T-cell (primary cell): ENCODE results near the gene SERTAD2. TPM values are rescaled to one million over a fixed set of nuclear protein-coding genes. Genes with fewer than 3 reads are reported as not detected.
A peak's percentile ranks its signal among the peaks of the same experiment; 100 is the strongest.

Experiments used
- ATAC-seq, 4 experiments: fragments of 200-7000 bp in 3 of 4; fragments of 150-1000 bp in 1 of 4; cut with Tn5 transposase; replicated peaks in 1 of 4; 1 replicate in 3 of 4; 2 replicates in 1 of 4; pipeline ENCODE4 v1.10.0; 2021; ENCODE audit warnings: moderate library complexity in 3 of 4, mild to moderate bottlenecking in 2 of 4, moderate number of reproducible peaks in 1 of 4
- CTCF ChIA-PET, 2 donors: fragments of 300-600 bp; sonication (Branson Sonifier 250); formaldehyde crosslinking; loops; one replicate each; lab custom pipeline; 2022; ENCODE audit warnings: antibody characterized with exemption in 2 of 2; lab: Charles Lee
- POLR2A ChIA-PET, 2 donors: fragments of 300-600 bp; sonication (Branson Sonifier 250); formaldehyde crosslinking; loops; one replicate each; lab custom pipeline; 2022; ENCODE audit warnings: antibody characterized with exemption in 2 of 2; lab: Charles Lee
- DNase-seq, 35 experiments: peaks; one replicate each; pipeline versions ENCODE4 v3.0.0 to v3.0.0-alpha.2; 2013 to 2023
- H3K27ac ChIP-seq: one replicate; pipeline ENCODE4 v1.5.1; 2013; ENCODE audit warnings: low read length
- H3K27me3 ChIP-seq, 2 experiments: replicated peaks in 1 of 2; 1 replicate in 1 of 2; 2 replicates in 1 of 2; pipeline versions ENCODE4 v1.6.1 to v1.7.0; 2013; ENCODE audit warnings: low read length in 1 of 2, mixed read lengths in 1 of 2; ENCODE audit not compliant: control insufficient read depth in 2 of 2, insufficient read depth in 2 of 2; ENCODE audit errors: extremely low read depth in 1 of 2
- H3K36me3 ChIP-seq, 2 donors: 1 replicate in 1 of 2; 2 replicates in 1 of 2; pipeline versions ENCODE4 v1.6.1 to v1.7.0; 2013; ENCODE audit warnings: low read length in 1 of 2; ENCODE audit not compliant: control insufficient read depth in 2 of 2, insufficient read depth in 1 of 2; ENCODE audit errors: extremely low read depth in 1 of 2
- H3K4me1 ChIP-seq, 2 experiments: 1 replicate in 1 of 2; 2 replicates in 1 of 2; pipeline versions ENCODE4 v1.6.1 to v1.7.0; 2013; ENCODE audit warnings: low read length in 2 of 2, mixed read lengths in 1 of 2; ENCODE audit not compliant: insufficient read depth in 2 of 2, control insufficient read depth in 1 of 2; ENCODE audit errors: extremely low read depth in 1 of 2
- H3K4me3 ChIP-seq, 2 donors: 1 replicate in 1 of 2; 2 replicates in 1 of 2; pipeline versions ENCODE4 v1.5.1 to v1.7.0; 2013; ENCODE audit warnings: mild to moderate bottlenecking in 2 of 2, low read length in 1 of 2, moderate library complexity in 1 of 2; ENCODE audit not compliant: control insufficient read depth in 1 of 2; ENCODE audit errors: extremely low read depth in 1 of 2
- H3K9me3 ChIP-seq: 2 replicates; pipeline ENCODE4 v1.7.0; 2013
- H3K27ac Mint-ChIP-seq, 2 donors: one replicate each; pipeline ENCODE4 v1.8.0; 2020 to 2021; ENCODE audit warnings: mild to moderate bottlenecking in 2 of 2, mixed read lengths in 2 of 2
- H3K27me3 Mint-ChIP-seq, 2 donors: one replicate each; pipeline ENCODE4 v1.8.0; 2021 to 2022; ENCODE audit warnings: mixed read lengths in 2 of 2
- H3K36me3 Mint-ChIP-seq: one replicate; pipeline ENCODE4 v1.8.0; 2021; ENCODE audit warnings: mixed read lengths
- H3K4me1 Mint-ChIP-seq, 3 donors: one replicate each; pipeline ENCODE4 v1.8.0; 2020 to 2022; ENCODE audit warnings: mixed read lengths in 3 of 3, mild to moderate bottlenecking in 1 of 3
- H3K4me3 Mint-ChIP-seq, 3 donors: one replicate each; pipeline ENCODE4 v1.8.0; 2020 to 2022; ENCODE audit warnings: mild to moderate bottlenecking in 3 of 3, mixed read lengths in 3 of 3, moderate library complexity in 3 of 3
- H3K9me3 Mint-ChIP-seq, 3 donors: one replicate each; pipeline ENCODE4 v1.8.0; 2020 to 2022; ENCODE audit warnings: mixed read lengths in 3 of 3
- WGBS: methylation state at CpG from one replicate; pipeline ENCODE4 v1.1.5; 2013; ENCODE audit warnings: missing lambda C conversion rate; ENCODE audit not compliant: insufficient coverage; 5-methylcytosine and 5-hydroxymethylcytosine counted together
- total RNA-seq, 35 experiments: library from RNA in 6 of 35; stranded (reverse) in 6 of 35; fragments of 120-200 nt in 1 of 35; gene quantifications; one replicate each; pipeline versions ENCODE4 v1.2.1 to v1.2.4 and lab custom pipeline; 2013 to 2026

Gene SERTAD2
- total RNA-seq, 5 donors from 2014 or later (not counting 1 experiment from before 2014, with no cell fraction given) = 22.8 to 39.7 (median 27.4) TPM

DNA sequence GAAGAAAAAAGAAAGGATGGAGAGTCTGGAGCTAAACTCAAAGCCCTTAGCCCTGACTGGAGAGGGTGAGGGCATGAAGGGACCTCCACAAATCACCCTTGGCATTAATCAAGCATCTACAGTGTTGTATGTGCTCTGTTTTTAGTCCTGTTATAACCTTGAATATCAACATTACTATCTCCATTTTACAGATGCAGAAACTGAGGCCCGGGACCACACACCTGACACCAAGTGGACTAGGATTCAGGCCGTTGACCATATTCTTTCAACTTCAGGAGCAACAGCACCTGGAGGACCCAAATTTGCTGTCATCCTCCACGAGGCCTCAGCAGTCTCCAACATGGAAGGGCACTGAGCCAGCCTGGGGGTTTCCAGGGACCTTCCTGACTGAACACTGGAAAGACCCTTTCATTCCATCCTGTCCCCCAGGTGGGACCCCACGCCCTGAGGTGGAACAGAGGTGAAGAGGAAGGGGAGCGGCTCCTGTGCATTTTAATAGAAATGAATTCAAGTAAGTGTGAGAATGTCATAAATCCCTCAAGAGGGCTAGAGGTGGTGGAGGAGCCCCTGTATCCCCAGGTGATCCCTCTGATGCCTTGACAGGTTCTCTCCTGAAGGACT is 41.0 kb downstream of the SERTAD2 start:
- H3K36me3 Mint-ChIP-seq = no peaks in the 10 kb centered on the region
- H3K9me3 ChIP-seq = no peaks in the 10 kb centered on the region
- H3K27ac ChIP-seq = no peak overlapping the region
- peaks cover 4 to 16% (median 8%) of the 10 kb centered on the region in 3 donors for H3K4me1 Mint-ChIP-seq
- H3K4me3 Mint-ChIP-seq = no peak overlapping the region
- no peak for ATAC-seq
- POLR2A ChIA-PET = no interaction called here
- H3K9me3 Mint-ChIP-seq = no peaks in the 10 kb centered on the region
- no peak overlapping the region for H3K27ac Mint-ChIP-seq
- H3K4me3 ChIP-seq = no peak overlapping the region
- H3K4me1 ChIP-seq = peaks cover 5 to 19% of the 10 kb centered on the region in 2 experiments
- H3K27me3 Mint-ChIP-seq = no peaks in the 10 kb centered on the region
- DNase-seq = no peak
- no peaks in the 10 kb centered on the region for H3K36me3 ChIP-seq
- CTCF ChIA-PET = no interaction called here
- 85% methylated on average over 3 of the region's 5 CpGs for WGBS
- peaks cover 0 to 8% of the 10 kb centered on the region in 2 experiments for H3K27me3 ChIP-seq

DNA sequence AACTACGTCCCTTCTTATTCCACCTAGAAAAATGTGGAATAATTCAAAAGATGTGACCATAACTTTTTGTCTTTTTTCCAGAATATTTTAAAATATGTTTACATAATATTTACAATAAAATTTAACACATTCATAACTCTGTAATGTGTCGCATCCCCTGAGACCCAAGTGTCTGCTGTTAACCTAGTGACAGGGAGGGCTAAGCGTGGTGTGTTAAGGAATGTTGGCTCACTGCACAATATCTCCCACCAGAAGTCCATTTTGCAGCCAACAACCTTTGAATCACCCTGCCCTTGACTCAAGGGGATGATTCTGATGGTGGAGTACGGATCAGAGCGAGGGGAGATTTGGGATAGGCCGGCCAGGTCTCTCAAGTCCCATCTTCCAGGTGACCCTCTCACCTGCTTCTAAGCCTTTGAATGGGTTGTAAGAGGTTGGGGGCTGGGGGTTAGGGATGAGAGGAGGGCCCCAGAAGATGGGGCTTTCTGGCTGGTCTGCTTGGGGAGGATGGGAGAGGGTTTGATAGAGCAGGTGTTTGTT is 43.3 kb downstream of the SERTAD2 start:
- Histone ChIP-seq H3K27ac (no peak overlapping the region), H3K27me3 (peaks cover 0 to 4% of the 10 kb centered on the region in 2 experiments), H3K36me3 (no peaks in the 10 kb centered on the region), H3K4me1 (peaks cover 8 to 38% of the 10 kb centered on the region in 2 experiments), H3K9me3 (no peaks in the 10 kb centered on the region), H3K4me3 (no peak overlapping the region)
- DNase-seq (no peak), ATAC-seq (no peak)
- H3K4me3 Mint-ChIP-seq = peak overlapping the region; percentile 44 to 80 (median 71)
- peak overlapping the region in 1 of 2 donors; percentile 48 for H3K27ac Mint-ChIP-seq
- no peaks in the 10 kb centered on the region for H3K9me3 Mint-ChIP-seq
- H3K27me3 Mint-ChIP-seq = no peaks in the 10 kb centered on the region
- ChIA-PET POLR2A (no interaction called here), CTCF (interaction anchor here in 1 of 2 donors (0.6 kb wide), 1 partner anchor 62 kb away, joined by 3 read pairs; no protein-coding TSS in a partner anchor)
- no CpG with 5 or more reads among the region's 6 CpGs for WGBS
- no peaks in the 10 kb centered on the region for H3K36me3 Mint-ChIP-seq
- H3K4me1 Mint-ChIP-seq = peaks cover 21 to 38% (median 21%) of the 10 kb centered on the region in 3 donors

DNA sequence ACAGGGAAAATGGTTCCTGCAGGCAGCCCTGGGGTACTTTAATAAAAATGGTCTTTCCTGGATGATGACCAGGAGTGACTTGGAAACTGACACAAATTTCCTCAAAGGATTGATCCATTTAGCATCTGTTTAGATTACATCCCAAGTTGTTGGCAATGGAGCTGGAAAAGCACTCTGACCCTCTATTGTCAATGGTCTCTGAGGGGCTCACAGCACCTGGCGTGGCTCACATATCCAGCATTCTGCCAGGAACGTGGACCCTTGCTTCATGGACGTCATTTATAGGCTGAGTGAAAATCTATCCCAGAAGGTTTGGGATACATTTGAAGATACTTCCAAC is 43.8 kb downstream of the SERTAD2 start:
- POLR2A ChIA-PET = no interaction called here
- ATAC-seq = no peak
- Mint-ChIP-seq H3K36me3 (no peaks in the 10 kb centered on the region), H3K4me1 (peaks cover 21 to 38% (median 21%) of the 10 kb centered on the region in 3 donors), H3K4me3 (peak overlapping the region; percentile 71 to 80 (median 74)), H3K27me3 (no peaks in the 10 kb centered on the region), H3K27ac (peak overlapping the region in 1 of 2 donors; percentile 48), H3K9me3 (no peaks in the 10 kb centered on the region)
- peaks cover 8 to 38% of the 10 kb centered on the region in 2 experiments for H3K4me1 ChIP-seq
- peak overlapping the region; percentile 49 to 66 for H3K4me3 ChIP-seq
- CTCF ChIA-PET = interaction anchor here in 1 of 2 donors (0.8 kb wide), 1 partner anchor 223 kb away, joined by 3 read pairs; no protein-coding TSS in a partner anchor
- peaks cover 0 to 4% of the 10 kb centered on the region in 2 experiments for H3K27me3 ChIP-seq
- no CpG with 5 or more reads among the region's 3 CpGs for WGBS
- DNase-seq = no peak
- H3K36me3 ChIP-seq = no peaks in the 10 kb centered on the region
- no peak overlapping the region for H3K27ac ChIP-seq
- no peaks in the 10 kb centered on the region for H3K9me3 ChIP-seq

DNA sequence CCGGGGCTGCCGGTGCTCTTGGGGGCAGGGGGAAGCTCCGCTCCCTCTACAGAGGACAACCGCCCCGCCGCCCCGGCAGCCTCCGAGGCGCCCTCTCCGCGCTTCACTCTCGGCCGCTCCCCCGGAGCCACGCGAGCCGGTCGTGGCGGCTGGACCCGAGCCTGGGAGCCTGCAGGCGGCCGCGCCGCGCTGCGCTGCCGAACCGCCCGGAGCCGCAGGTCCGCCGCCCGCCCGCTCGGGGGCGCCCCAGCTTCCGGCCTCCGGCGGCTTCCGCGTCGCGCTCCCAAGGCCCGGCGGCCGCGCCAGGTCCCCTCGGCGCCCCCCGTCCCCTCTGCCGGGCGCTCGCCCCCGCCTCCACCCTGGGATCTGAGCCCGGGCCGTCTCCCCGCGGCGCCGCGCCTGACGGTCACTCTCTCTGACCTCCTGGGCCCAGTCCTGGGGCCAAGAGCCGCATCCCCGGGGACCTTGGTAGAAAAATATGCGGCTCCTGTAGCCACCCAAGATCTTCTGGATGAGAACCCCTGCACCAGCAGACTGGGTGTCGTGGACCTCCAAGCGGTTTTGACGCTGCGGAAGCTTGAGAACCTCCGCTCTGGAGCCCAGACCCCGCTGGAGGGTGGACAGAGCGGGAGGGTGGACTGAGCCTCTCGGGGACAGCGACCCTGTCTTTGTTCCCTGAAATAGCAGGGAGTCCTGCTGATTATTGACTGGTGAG is 44.3 kb downstream of the SERTAD2 start:
- H3K4me1 Mint-ChIP-seq = peaks cover 21 to 38% (median 21%) of the 10 kb centered on the region in 3 donors
- WGBS = 8% methylated on average over 74 of the region's 74 CpGs

DNA sequence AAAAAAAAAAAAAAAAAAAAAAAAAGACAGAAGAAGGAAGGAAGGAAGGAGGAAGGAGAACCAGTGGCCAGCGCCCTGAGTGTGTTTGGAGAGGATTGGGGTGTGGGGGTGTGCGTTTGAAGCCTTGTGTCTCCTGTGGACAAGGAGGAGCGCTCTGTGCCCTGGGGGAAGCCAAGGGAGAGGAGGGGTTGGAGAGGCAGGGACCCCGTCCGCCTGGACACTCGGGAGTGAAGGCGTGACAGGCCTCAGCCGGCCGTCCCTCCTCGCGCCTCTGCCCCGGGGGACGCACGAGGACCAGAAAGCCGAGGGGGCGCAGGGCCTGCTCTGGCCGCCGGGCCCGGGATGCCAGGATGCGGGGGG is 44.9 kb downstream of the SERTAD2 start:
- peaks cover 8 to 38% of the 10 kb centered on the region in 2 experiments for H3K4me1 ChIP-seq
- ChIA-PET POLR2A (interaction anchor here (0.6 to 1.0 kb wide), 3 partner anchors 11 to 456 kb away, joined by 5 to 13 read pairs (median 7); no protein-coding TSS in a partner anchor), CTCF (interaction anchor here (0.5 to 2.0 kb wide), 13 partner anchors 8 to 260 kb away, joined by 3 to 8 read pairs (median 4); partner anchors contain the start of gene AFTPH (in 1 of the 2))
- peak overlapping the region; percentile 49 to 62 for H3K4me3 ChIP-seq
- peaks cover 0 to 4% of the 10 kb centered on the region in 2 experiments for H3K27me3 ChIP-seq
- H3K27me3 Mint-ChIP-seq = no peaks in the 10 kb centered on the region
- H3K36me3 Mint-ChIP-seq = no peaks in the 10 kb centered on the region
- H3K4me1 Mint-ChIP-seq = peaks cover 21 to 38% (median 21%) of the 10 kb centered on the region in 3 donors
- no peak overlapping the region for H3K27ac ChIP-seq
- H3K27ac Mint-ChIP-seq = peak overlapping the region in 1 of 2 donors; percentile 16
- H3K9me3 ChIP-seq = no peaks in the 10 kb centered on the region
- peak in 1 of 35 experiments; percentile 11 for DNase-seq
- H3K4me3 Mint-ChIP-seq = peak overlapping the region; percentile 66 to 80 (median 72)
- H3K9me3 Mint-ChIP-seq = no peaks in the 10 kb centered on the region
- WGBS = 12% methylated on average over 19 of the region's 20 CpGs
- H3K36me3 ChIP-seq = no peaks in the 10 kb centered on the region
- peak in 2 of 4 experiments; percentile 2 to 22 for ATAC-seq

More for the DNA sequence above, 44.3 kb downstream of the SERTAD2 start:
- Histone ChIP-seq H3K4me3 (peak overlapping the region; percentile 49 to 66), H3K9me3 (no peaks in the 10 kb centered on the region), H3K27ac (peak overlapping the region; percentile 13), H3K36me3 (no peaks in the 10 kb centered on the region), H3K27me3 (peaks cover 0 to 4% of the 10 kb centered on the region in 2 experiments), H3K4me1 (peaks cover 8 to 38% of the 10 kb centered on the region in 2 experiments)
- H3K27ac Mint-ChIP-seq = peak overlapping the region in 1 of 2 donors; percentile 48
- DNase-seq (peak; percentile 11 to 85 (median 62)), ATAC-seq (peak; percentile 71 to 83 (median 80))
- H3K36me3 Mint-ChIP-seq = no peaks in the 10 kb centered on the region
- peak overlapping the region; percentile 71 to 80 (median 74) for H3K4me3 Mint-ChIP-seq
- ChIA-PET POLR2A (interaction anchor here in 1 of 2 donors (0.6 kb wide), 1 partner anchor 455 kb away, joined by 5 read pairs; no protein-coding TSS in a partner anchor), CTCF (interaction anchor here (0.8 to 1.5 kb wide), 4 partner anchors 9 to 224 kb away, joined by 3 to 4 read pairs (median 3); partner anchors contain the start of gene AFTPH (in 1 of the 2))
- no peaks in the 10 kb centered on the region for H3K27me3 Mint-ChIP-seq
- no peaks in the 10 kb centered on the region for H3K9me3 Mint-ChIP-seq
